Nephron (organoid): ENCODE measurements around the gene FUZ.

ENCODE experiments used
- H3K27ac Mint-ChIP-seq, 3 experiments: 2 replicates each; pipeline ENCODE4 v1.8.0; 2020; ENCODE audit warnings: mixed read lengths in 3 of 3, mild to moderate bottlenecking in 2 of 3, moderate library complexity in 1 of 3
- H3K27me3 Mint-ChIP-seq: 2 replicates; pipeline ENCODE4 v1.8.0; 2021; ENCODE audit warnings: low read depth, mild to moderate bottlenecking, moderate library complexity, mixed read lengths
- H3K36me3 Mint-ChIP-seq: 2 replicates; pipeline ENCODE4 v1.8.0; 2020; ENCODE audit warnings: low read depth, mixed read lengths
- H3K4me1 Mint-ChIP-seq: 2 replicates; pipeline ENCODE4 v1.8.0; 2020; ENCODE audit warnings: mixed read lengths
- H3K4me3 Mint-ChIP-seq, 3 experiments: 2 replicates each; pipeline ENCODE4 v1.8.0; 2020; ENCODE audit warnings: mild to moderate bottlenecking in 3 of 3, mixed read lengths in 3 of 3, moderate library complexity in 2 of 3
- H3K9me3 Mint-ChIP-seq: 2 replicates; pipeline ENCODE4 v1.8.0; 2020; ENCODE audit warnings: mixed read lengths
- CTCF ChIP-seq, 3 experiments: fragments of 200-600 bp; sonication (generic); IDR thresholded peaks; one replicate each; pipeline ENCODE4 v1.5.0; 2021; ENCODE audit warnings: antibody characterized with exemption in 3 of 3; ENCODE audit not compliant: unreplicated experiment in 3 of 3

Gene FUZ

GRCh38 chr19:49781394-49781793, 31.7 kb downstream of the FUZ start:
- Mint-ChIP-seq H3K27ac (no peak overlapping the region), H3K4me1 (peaks cover 3% of the 10 kb centered on the region), H3K4me3 (no peak overlapping the region), H3K27me3 (no peaks in the 10 kb centered on the region), H3K36me3 (peaks cover 36% of the 10 kb centered on the region), H3K9me3 (no peaks in the 10 kb centered on the region)
- TF ChIP-seq CTCF (IDR thresholded peaks at IDR 0.05; ENCODE audit: unreplicated experiment in 3 of 3), result no peak

GRCh38 chr19:49780861-49781260, 32.2 kb downstream of the FUZ start:
- Mint-ChIP-seq H3K36me3 (peaks cover 36% of the 10 kb centered on the region), H3K27me3 (no peaks in the 10 kb centered on the region), H3K9me3 (no peaks in the 10 kb centered on the region), H3K27ac (no peak overlapping the region), H3K4me1 (no peaks in the 10 kb centered on the region), H3K4me3 (no peak overlapping the region)
- no peak for TF ChIP-seq CTCF (IDR thresholded peaks at IDR 0.05; ENCODE audit: unreplicated experiment in 3 of 3)

- no peaks in the 10 kb centered on the region for H3K9me3 Mint-ChIP-seq
- TF ChIP-seq CTCF (IDR thresholded peaks at IDR 0.05; ENCODE audit: unreplicated experiment in 3 of 3), result no peak
- no peaks in the 10 kb centered on the region for H3K27me3 Mint-ChIP-seq
- H3K4me1 Mint-ChIP-seq, result no peaks in the 10 kb centered on the region
- no peak overlapping the region for H3K4me3 Mint-ChIP-seq
- peak overlapping the region in 1 of 3 experiments; percentile 64 for H3K27ac Mint-ChIP-seq
- H3K36me3 Mint-ChIP-seq, result peaks cover 30% of the 10 kb centered on the region
Measured at GRCh38 chr19:49779731-49780555, 33.1 kb downstream of the FUZ start.

- peaks cover 13% of the 10 kb centered on the region for H3K36me3 Mint-ChIP-seq
- no peaks in the 10 kb centered on the region for H3K4me1 Mint-ChIP-seq
- no peak for TF ChIP-seq CTCF (IDR thresholded peaks at IDR 0.05; ENCODE audit: unreplicated experiment in 3 of 3)
- H3K4me3 Mint-ChIP-seq, result no peak overlapping the region
- no peaks in the 10 kb centered on the region for H3K27me3 Mint-ChIP-seq
- H3K9me3 Mint-ChIP-seq, result no peaks in the 10 kb centered on the region
- no peak overlapping the region for H3K27ac Mint-ChIP-seq
Measured at GRCh38 chr19:49776371-49776764, 36.7 kb downstream of the FUZ start.

- Mint-ChIP-seq H3K4me1 (no peaks in the 10 kb centered on the region), H3K27ac (no peak overlapping the region), H3K4me3 (no peak overlapping the region), H3K9me3 (no peaks in the 10 kb centered on the region), H3K27me3 (no peaks in the 10 kb centered on the region), H3K36me3 (peaks cover 13% of the 10 kb centered on the region)
- TF ChIP-seq CTCF (IDR thresholded peaks at IDR 0.05; ENCODE audit: unreplicated experiment in 3 of 3), result no peak
Measured at GRCh38 chr19:49775742-49776370, 37.2 kb downstream of the FUZ start.
